ENCODE measurements around the gene FIBCD1. TPM values are rescaled to one million over a fixed set of nuclear protein-coding genes. Genes with fewer than 3 reads are reported as not detected.

Gene FIBCD1
- total RNA-seq, 1 experiment from 2014 or later, result 6.6 TPM

GRCh38 chr9:130870491-130871381, 68.3 kb downstream of the FIBCD1 start:
- no peaks in the 10 kb centered on the region for H3K27me3 Mint-ChIP-seq (ENCODE audit: low read depth)
- TF ChIP-seq ZNF416 (CRISPR knock-in tag; IDR thresholded peaks at IDR 0.05) (no peak), MLX (CRISPR knock-in tag; IDR thresholded peaks at IDR 0.05) (no peak), MXD4 (CRISPR knock-in tag; IDR thresholded peaks at IDR 0.05; ENCODE audit: borderline replicate concordance) (no peak), ARID4B (CRISPR knock-in tag; IDR thresholded peaks at IDR 0.05; ENCODE audit: borderline replicate concordance) (no peak), ZNF121 (CRISPR knock-in tag; IDR thresholded peaks at IDR 0.05) (no peak), ESRRA (CRISPR knock-in tag; IDR thresholded peaks at IDR 0.05; ENCODE audit: borderline replicate concordance) (no peak), JUN (CRISPR knock-in tag; IDR thresholded peaks at IDR 0.05) (no peak), ZNF263 (CRISPR knock-in tag; IDR thresholded peaks at IDR 0.05; ENCODE audit: low read depth) (no peak), RELA (CRISPR knock-in tag; IDR thresholded peaks at IDR 0.05; ENCODE audit: borderline replicate concordance) (no peak), NFE2L1 (CRISPR knock-in tag; IDR thresholded peaks at IDR 0.05) (no peak), FOXP1 (CRISPR knock-in tag; IDR thresholded peaks at IDR 0.05; ENCODE audit: borderline replicate concordance) (no peak), ZNF138 (CRISPR knock-in tag; conservative IDR thresholded peaks at IDR 0.05) (no peak)
- TF ChIP-seq, protein P1, sequence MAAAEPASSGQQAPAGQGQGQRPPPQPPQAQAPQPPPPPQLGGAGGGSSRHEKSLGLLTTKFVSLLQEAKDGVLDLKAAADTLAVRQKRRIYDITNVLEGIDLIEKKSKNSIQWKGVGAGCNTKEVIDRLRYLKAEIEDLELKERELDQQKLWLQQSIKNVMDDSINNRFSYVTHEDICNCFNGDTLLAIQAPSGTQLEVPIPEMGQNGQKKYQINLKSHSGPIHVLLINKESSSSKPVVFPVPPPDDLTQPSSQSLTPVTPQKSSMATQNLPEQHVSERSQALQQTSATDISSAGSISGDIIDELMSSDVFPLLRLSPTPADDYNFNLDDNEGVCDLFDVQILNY (CRISPR knock-in tag; IDR thresholded peaks at IDR 0.05), result no peak
- TF ChIP-seq, protein P2, sequence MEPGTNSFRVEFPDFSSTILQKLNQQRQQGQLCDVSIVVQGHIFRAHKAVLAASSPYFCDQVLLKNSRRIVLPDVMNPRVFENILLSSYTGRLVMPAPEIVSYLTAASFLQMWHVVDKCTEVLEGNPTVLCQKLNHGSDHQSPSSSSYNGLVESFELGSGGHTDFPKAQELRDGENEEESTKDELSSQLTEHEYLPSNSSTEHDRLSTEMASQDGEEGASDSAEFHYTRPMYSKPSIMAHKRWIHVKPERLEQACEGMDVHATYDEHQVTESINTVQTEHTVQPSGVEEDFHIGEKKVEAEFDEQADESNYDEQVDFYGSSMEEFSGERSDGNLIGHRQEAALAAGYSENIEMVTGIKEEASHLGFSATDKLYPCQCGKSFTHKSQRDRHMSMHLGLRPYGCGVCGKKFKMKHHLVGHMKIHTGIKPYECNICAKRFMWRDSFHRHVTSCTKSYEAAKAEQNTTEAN (CRISPR knock-in tag; IDR thresholded peaks at IDR 0.05), result no peak
- TF ChIP-seq, protein P3, sequence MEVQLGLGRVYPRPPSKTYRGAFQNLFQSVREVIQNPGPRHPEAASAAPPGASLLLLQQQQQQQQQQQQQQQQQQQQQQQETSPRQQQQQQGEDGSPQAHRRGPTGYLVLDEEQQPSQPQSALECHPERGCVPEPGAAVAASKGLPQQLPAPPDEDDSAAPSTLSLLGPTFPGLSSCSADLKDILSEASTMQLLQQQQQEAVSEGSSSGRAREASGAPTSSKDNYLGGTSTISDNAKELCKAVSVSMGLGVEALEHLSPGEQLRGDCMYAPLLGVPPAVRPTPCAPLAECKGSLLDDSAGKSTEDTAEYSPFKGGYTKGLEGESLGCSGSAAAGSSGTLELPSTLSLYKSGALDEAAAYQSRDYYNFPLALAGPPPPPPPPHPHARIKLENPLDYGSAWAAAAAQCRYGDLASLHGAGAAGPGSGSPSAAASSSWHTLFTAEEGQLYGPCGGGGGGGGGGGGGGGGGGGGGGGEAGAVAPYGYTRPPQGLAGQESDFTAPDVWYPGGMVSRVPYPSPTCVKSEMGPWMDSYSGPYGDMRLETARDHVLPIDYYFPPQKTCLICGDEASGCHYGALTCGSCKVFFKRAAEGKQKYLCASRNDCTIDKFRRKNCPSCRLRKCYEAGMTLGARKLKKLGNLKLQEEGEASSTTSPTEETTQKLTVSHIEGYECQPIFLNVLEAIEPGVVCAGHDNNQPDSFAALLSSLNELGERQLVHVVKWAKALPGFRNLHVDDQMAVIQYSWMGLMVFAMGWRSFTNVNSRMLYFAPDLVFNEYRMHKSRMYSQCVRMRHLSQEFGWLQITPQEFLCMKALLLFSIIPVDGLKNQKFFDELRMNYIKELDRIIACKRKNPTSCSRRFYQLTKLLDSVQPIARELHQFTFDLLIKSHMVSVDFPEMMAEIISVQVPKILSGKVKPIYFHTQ (CRISPR knock-in tag; IDR thresholded peaks at IDR 0.05), result no peak
- ChIA-PET CTCF (interaction anchor here (0.5 to 5.9 kb wide), 17 partner anchors 10 to 178 kb away, joined by 3 to 80 read pairs (median 5); partner anchors contain the start of gene EXOSC2), POLR2A (no interaction called here)
- H3K27ac Mint-ChIP-seq, result 0 out of 2 replicates have a peak overlapping the region, but pooled peaks have one; percentile 15
- H3K4me3 Mint-ChIP-seq, result no peak overlapping the region
- H3K9me3 Mint-ChIP-seq, result no peaks in the 10 kb centered on the region
- peaks cover 53% of the 10 kb centered on the region for H3K36me3 Mint-ChIP-seq
- ATAC-seq (no peak), DNase-seq (ENCODE audit: low spot score) (no peak)
- no peaks in the 10 kb centered on the region; the same call in 1 of the 2 replicates for H3K4me1 Mint-ChIP-seq
